HCT116 (cell line): ENCODE data around the gene ZBTB7B. TPM values are rescaled to one million over a fixed set of nuclear protein-coding genes. Genes with fewer than 3 reads are reported as not detected.

ENCODE experiments used
- ATAC-seq: fragments of 200-7000 bp; cut with Tn5 transposase; 2 replicates; pipeline ENCODE4 v1.9.1; 2020; ENCODE audit warnings: mild to moderate bottlenecking, moderate library complexity
- BruUV-seq: library from RNA; stranded (reverse); fragments of 400-500 nt; replicated peaks from 2 replicates; lab custom pipeline; 2021; lab: Mats Ljungman, UMichigan
- CTCF ChIA-PET: fragments of 300-600 bp; sonication (Branson Sonifier 250); formaldehyde crosslinking; loops from one replicate; lab custom pipeline; 2021; ENCODE audit warnings: antibody characterized with exemption; lab: Charles Lee
- POLR2A ChIA-PET: fragments of 300-600, 350-600 bp; sonication (Branson Sonifier 250); formaldehyde crosslinking; loops from one replicate; lab custom pipeline; 2021; ENCODE audit warnings: antibody characterized with exemption; lab: Charles Lee
- RAD21 ChIA-PET, 2 experiments: fragments of 300-600 bp; sonication (Branson Sonifier 250); formaldehyde crosslinking; loops; one replicate each; lab custom pipeline; 2023; ENCODE audit warnings: low total read pairs in 2 of 2; ENCODE audit not compliant: uncharacterized antibody in 2 of 2, unreplicated experiment in 2 of 2, low non-redundant PET in 1 of 2; lab: Charles Lee
- DNase-seq: peaks from one replicate; pipeline ENCODE4 v3.0.0-alpha.2; 2010; ENCODE audit warnings: low read depth, low spot score
- H2AFZ ChIP-seq: fragments of 200-600 bp; shearing (Covaris generic), sonication (generic); 2 replicates; pipeline ENCODE4 v1.6.1; 2017; ENCODE audit warnings: low read depth, mixed run types, mixed read lengths, antibody characterized with exemption, low read length; ENCODE audit not compliant: poor library complexity, severe bottlenecking
- H3K27ac ChIP-seq: 2 replicates; pipeline ENCODE4 v1.5.1; 2012; ENCODE audit warnings: low read depth, low read length
- H3K27me3 ChIP-seq: fragments of 200-600 bp; sonication (generic); 2 replicates; pipeline ENCODE4 v1.6.1; 2016; ENCODE audit warnings: mixed run types, low read length, mixed read lengths; ENCODE audit not compliant: insufficient read depth
- H3K36me3 ChIP-seq, 2 experiments: fragments of 200-500 bp in 1 of 2; fragments of 200-600 bp in 1 of 2; sonication (Bioruptor generic) in 1 of 2; sonication (generic) in 1 of 2; 2 replicates each; pipeline versions ENCODE4 v1.5.1 to v1.6.1; 2014 to 2016; ENCODE audit warnings: low read length in 2 of 2, inconsistent platforms in 1 of 2, mixed read lengths in 1 of 2, mixed run types in 1 of 2; ENCODE audit not compliant: insufficient read depth in 2 of 2, control insufficient read depth in 1 of 2
- H3K4me1 ChIP-seq, 2 experiments: fragments of 200-600 bp in 1 of 2; sonication (generic) in 1 of 2; 2 replicates each; pipeline versions ENCODE4 v1.5.1 to v1.6.1; 2012 to 2017; ENCODE audit warnings: low read length in 2 of 2, inconsistent platforms in 1 of 2, mild to moderate bottlenecking in 1 of 2, mixed read lengths in 1 of 2, mixed run types in 1 of 2, moderate library complexity in 1 of 2; ENCODE audit not compliant: insufficient read depth in 2 of 2, control insufficient read depth in 1 of 2
- H3K4me2 ChIP-seq: fragments of 200-600 bp; sonication (generic); 2 replicates; pipeline ENCODE4 v1.6.1; 2017; ENCODE audit warnings: mixed run types, low read length, mixed read lengths
- H3K4me3 ChIP-seq, 2 experiments: fragments of 200-600 bp in 1 of 2; sonication (generic) in 1 of 2; replicated peaks in 1 of 2; 2 replicates each; pipeline ENCODE4 v1.5.1; 2011 to 2016; ENCODE audit warnings: low read length in 2 of 2, control low read depth in 1 of 2, low read depth in 1 of 2, mild to moderate bottlenecking in 1 of 2, mixed read lengths in 1 of 2, mixed run types in 1 of 2
- H3K79me2 ChIP-seq: fragments of 200-600 bp; sonication (generic); 2 replicates; pipeline ENCODE4 v1.6.1; 2017; ENCODE audit warnings: mild to moderate bottlenecking, mixed run types, low read length, moderate library complexity, mixed read lengths; ENCODE audit not compliant: insufficient read depth
- H3K9ac ChIP-seq: fragments of 200-600 bp; sonication (generic); 2 replicates; pipeline ENCODE4 v1.6.1; 2016; ENCODE audit warnings: low read length, mixed read lengths
- H3K9me2 ChIP-seq: fragments of 200-600 bp; sonication (generic), shearing (Covaris generic); 2 replicates; pipeline ENCODE4 v1.6.1; 2017; ENCODE audit warnings: mixed run types, mild to moderate bottlenecking, moderate library complexity; ENCODE audit not compliant: insufficient read depth
- H3K9me3 ChIP-seq, 2 experiments: fragments of 200-500 bp in 1 of 2; fragments of 200-600 bp in 1 of 2; sonication (Bioruptor generic) in 1 of 2; sonication (generic) in 1 of 2; 2 replicates each; pipeline ENCODE4 v1.6.1; 2014 to 2017; ENCODE audit warnings: low read length in 2 of 2, mixed read lengths in 2 of 2, inconsistent platforms in 1 of 2, low read depth in 1 of 2, mild to moderate bottlenecking in 1 of 2, mixed run types in 1 of 2, moderate library complexity in 1 of 2; ENCODE audit not compliant: control insufficient read depth in 1 of 2, insufficient read depth in 1 of 2
- H4K20me1 ChIP-seq: fragments of 200-600 bp; sonication (generic), shearing (Covaris generic); 2 replicates; pipeline ENCODE4 v1.6.1; 2017; ENCODE audit warnings: mixed run types, mild to moderate bottlenecking, moderate library complexity; ENCODE audit not compliant: insufficient read depth
- ATF3 ChIP-seq: IDR thresholded peaks from 2 replicates; pipeline ENCODE4 v1.6.1; 2012
- EGR1 ChIP-seq: IDR thresholded peaks from 2 replicates; pipeline ENCODE4 v1.6.1; 2012; ENCODE audit warnings: low read depth
- EZH2 ChIP-seq: fragments of 200-600 bp; sonication (generic); IDR thresholded peaks from 2 replicates; pipeline ENCODE4 v1.6.1; 2017; ENCODE audit warnings: antibody characterized with exemption, mixed run types
- EZH2phosphoT487 ChIP-seq: fragments of 200-600 bp; IDR thresholded peaks from 2 replicates; pipeline ENCODE4 v1.6.1; 2018; ENCODE audit warnings: antibody characterized with exemption, borderline replicate concordance
- FOSL1 ChIP-seq: IDR thresholded peaks from 2 replicates; pipeline ENCODE4 v1.6.1; 2012; ENCODE audit warnings: low read depth
- JUND ChIP-seq: IDR thresholded peaks from 2 replicates; pipeline ENCODE4 v1.6.1; 2012
- MAX ChIP-seq: IDR thresholded peaks from 2 replicates; pipeline ENCODE4 v1.6.1; 2012
- RAD21 ChIP-seq: IDR thresholded peaks from 2 replicates; pipeline ENCODE4 v1.6.1; 2012; ENCODE audit warnings: low read depth, mild to moderate bottlenecking
- REST ChIP-seq: IDR thresholded peaks from 2 replicates; pipeline ENCODE4 v1.6.1; 2012; ENCODE audit warnings: low read depth
- SIN3A ChIP-seq: IDR thresholded peaks from 2 replicates; pipeline ENCODE4 v1.6.1; 2012; ENCODE audit warnings: low read depth
- SP1 ChIP-seq: IDR thresholded peaks from 2 replicates; pipeline ENCODE4 v1.6.1; 2012; ENCODE audit warnings: low read depth
- TCF7L2 ChIP-seq: IDR thresholded peaks from 2 replicates; pipeline ENCODE4 v1.7.0; 2011; ENCODE audit warnings: borderline replicate concordance, inconsistent platforms; ENCODE audit not compliant: insufficient read depth, insufficient read length; ENCODE audit errors: extremely low read depth
- ZBTB33 ChIP-seq: IDR thresholded peaks from 2 replicates; pipeline ENCODE4 v1.6.1; 2011; ENCODE audit warnings: mild to moderate bottlenecking, low read length, moderate library complexity; ENCODE audit not compliant: insufficient replicate concordance; ENCODE audit errors: extremely low read depth
- ZFX ChIP-seq: fragments of 450-650 bp; IDR thresholded peaks from 2 replicates; pipeline ENCODE4 v1.6.1; 2017
- intact Hi-C: fragments of 100-400 bp; cut with micrococcal nuclease; formaldehyde crosslinking; loops from 2 replicates; pipeline ENCODE4 v1.10.0; 2022
- total RNA-seq: library from RNA; stranded (reverse); gene quantifications from one replicate; pipeline ENCODE4 v1.2.1, GENCODE V29; 2021; ENCODE audit not compliant: unreplicated experiment

ZBTB7B gene
- total RNA-seq, 1 experiment from 2014 or later, result 57.0 TPM

GRCh38 chr1:155040358-155041093 is 37.9 kb downstream of the ZBTB7B start:
- CTCF ChIA-PET, result no interaction called here
- no peak overlapping the region for H3K27ac ChIP-seq
- BruUV-seq, result no TSS peak
- intact Hi-C loops, result no loop called here
- no peaks in the 10 kb centered on the region for H3K9me2 ChIP-seq
- no peaks in the 10 kb centered on the region for H3K9me3 ChIP-seq
- no peaks in the 10 kb centered on the region for H3K79me2 ChIP-seq
- POLR2A ChIA-PET, result no interaction called here
- RAD21 ChIA-PET, result no interaction called here
- H3K4me1 ChIP-seq, result peaks cover 8 to 24% of the 10 kb centered on the region in 2 experiments
- no peak overlapping the region for H3K4me3 ChIP-seq
- no peak overlapping the region for H3K4me2 ChIP-seq
- H2AFZ ChIP-seq, result no peak overlapping the region
- no peak for ATAC-seq
- no peak overlapping the region for H3K9ac ChIP-seq
- DNase-seq, result no peak
- H3K27me3 ChIP-seq, result no peaks in the 10 kb centered on the region
- H3K36me3 ChIP-seq, result no peaks in the 10 kb centered on the region
- no peaks in the 10 kb centered on the region for H4K20me1 ChIP-seq
- no peak for TF ChIP-seq FOSL1
- TF ChIP-seq ATF3, result no peak
- no peak for TF ChIP-seq TCF7L2
- no peak for TF ChIP-seq EZH2
- TF ChIP-seq REST, result no peak
- TF ChIP-seq ZBTB33, result no peak
- no peak for TF ChIP-seq ZFX
- no peak for TF ChIP-seq EGR1
- TF ChIP-seq EZH2phosphoT487, result no peak
- TF ChIP-seq SIN3A, result no peak
- no peak for TF ChIP-seq JUND
- TF ChIP-seq MAX, result no peak
- no peak for TF ChIP-seq RAD21
- no peak for TF ChIP-seq SP1
